ENCODE results near the gene MAML3.
"Not testable (repeated sequence)": the region's sequence is repeated elsewhere in the genome, so short reads cannot be mapped to it uniquely, and the experiment has no call there.

Gene MAML3

GRCh38 chr4:139725236-139725635, 428.7 kb downstream of the MAML3 start:
- no peak for DNase-seq (ENCODE audit: low spot score)

DNA sequence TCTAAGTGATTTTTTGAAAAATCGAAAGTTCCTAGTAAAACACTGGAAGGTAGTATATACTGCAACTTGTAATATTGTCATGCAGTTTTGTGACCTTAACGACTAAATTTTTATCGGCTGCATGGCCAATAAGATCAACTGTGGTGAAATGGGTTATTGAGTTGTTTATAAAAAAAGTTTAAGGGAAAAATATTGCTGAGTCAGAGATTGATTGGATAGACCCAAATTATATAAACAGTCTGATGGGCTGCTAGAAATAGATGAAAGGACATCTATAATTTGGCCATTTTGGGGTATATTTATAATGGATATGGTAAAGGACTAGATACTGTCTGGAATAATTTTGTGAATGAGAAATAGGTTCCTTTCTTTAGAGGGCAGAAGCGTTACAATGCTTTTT, 432.2 kb downstream of the MAML3 start:
- DNase-seq (ENCODE audit: low spot score): no peak

- no peak for DNase-seq (ENCODE audit: low spot score)
Observed at GRCh38 chr4:139720806-139721205, 433.2 kb downstream of the MAML3 start.

GRCh38 chr4:139719381-139720101, 434.4 kb downstream of the MAML3 start:
- no peak for DNase-seq (ENCODE audit: low spot score)

- no peak for DNase-seq (ENCODE audit: low spot score)
Observed at GRCh38 chr4:139718833-139719232, 435.2 kb downstream of the MAML3 start.

- DNase-seq (ENCODE audit: low spot score): no peak
Observed at GRCh38 chr4:139718358-139718757, 435.6 kb downstream of the MAML3 start.

DNA sequence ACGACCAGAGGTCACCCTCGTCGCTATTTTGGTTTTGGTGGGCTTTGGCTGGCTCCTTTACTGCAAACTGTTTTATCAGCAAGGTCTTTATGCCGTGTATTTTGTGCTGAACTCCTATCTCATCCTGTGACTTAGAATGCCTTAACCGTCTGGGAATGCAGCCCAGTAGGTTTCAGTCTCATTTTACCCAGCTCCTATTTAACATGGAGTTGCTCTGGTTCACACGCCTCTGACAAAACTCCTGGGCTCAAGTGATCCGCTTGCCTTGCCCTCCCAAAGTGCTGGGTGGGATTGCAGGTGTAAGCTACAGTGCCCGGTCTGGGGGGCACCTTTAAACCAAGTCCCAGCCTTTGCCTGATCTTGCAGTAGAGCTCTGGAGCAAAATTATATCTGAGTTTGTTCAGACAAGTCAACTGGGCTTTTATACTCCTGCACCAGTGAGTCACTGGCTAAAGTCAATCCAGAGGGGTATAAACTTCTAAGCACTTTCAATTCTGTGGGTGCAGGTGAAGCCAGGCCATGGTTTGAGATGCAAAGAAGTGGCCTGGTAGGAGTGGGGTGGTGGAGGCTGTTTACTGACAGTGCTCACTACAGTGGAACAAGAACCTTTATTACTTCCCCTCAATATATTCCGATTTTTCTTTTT, 438.1 kb downstream of the MAML3 start:
- DNase-seq (ENCODE audit: low spot score): no peak

DNA sequence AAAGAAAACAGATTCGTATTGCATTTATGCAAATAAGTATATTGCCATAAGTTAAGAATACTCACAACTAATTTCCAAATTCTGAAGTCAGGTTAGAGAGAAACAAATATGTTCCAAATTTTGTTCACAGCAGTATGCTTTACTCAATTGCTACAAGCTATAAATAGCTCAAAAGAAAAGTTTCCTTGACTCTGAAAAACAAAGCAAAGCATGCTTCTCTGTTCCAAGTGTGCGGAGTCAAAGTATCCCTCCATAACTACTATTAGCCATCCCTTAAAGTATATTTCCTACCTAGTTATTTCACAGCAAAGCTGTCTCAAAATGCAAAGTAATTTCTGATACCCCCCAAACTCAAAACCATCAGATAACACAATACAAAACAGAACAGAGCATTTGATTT, 441.1 kb downstream of the MAML3 start:
- DNase-seq (ENCODE audit: low spot score): no peak

GRCh38 chr4:139711461-139711860, 442.5 kb downstream of the MAML3 start:
- no peak for DNase-seq (ENCODE audit: low spot score)

DNA sequence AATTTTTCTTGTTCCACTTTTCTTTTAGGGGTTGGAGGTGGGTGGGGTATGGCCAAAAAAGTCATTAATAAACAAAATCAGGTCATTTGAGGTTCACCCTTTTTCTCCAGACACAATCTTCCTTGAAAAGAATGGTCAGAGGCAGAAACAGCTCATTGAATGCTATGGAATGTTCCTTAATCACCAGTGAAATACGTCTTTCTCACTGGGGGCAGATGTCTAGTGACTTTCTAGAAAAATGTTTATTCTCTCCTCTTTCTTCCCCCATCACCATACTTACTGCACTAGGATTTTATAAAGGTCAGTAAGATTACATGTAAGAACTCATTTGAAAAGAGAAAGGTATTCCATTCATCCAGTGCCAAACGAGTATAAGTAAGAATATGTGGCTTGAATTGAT, 443.9 kb downstream of the MAML3 start:
- no peak for DNase-seq (ENCODE audit: low spot score)

DNA sequence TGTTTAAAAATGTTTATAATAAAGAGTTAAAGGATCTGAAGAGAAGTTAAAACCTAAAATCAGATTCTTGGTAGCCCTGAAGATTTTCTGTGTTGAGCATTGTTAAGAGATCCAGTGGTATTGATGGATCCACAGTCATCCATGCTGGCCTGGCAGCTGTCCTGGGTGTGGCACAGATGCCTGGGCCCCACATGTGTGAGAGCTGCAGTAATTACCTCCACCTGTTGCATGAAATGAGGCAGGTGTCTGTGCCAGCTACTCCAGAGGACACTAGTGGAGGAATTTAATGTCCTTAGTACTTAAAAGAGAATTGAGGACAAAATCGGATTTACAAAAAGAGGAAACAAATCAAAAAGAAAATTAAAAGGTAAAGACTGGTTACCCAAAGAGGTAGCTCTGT, 444.3 kb downstream of the MAML3 start:
- DNase-seq (ENCODE audit: low spot score): no peak

DNA sequence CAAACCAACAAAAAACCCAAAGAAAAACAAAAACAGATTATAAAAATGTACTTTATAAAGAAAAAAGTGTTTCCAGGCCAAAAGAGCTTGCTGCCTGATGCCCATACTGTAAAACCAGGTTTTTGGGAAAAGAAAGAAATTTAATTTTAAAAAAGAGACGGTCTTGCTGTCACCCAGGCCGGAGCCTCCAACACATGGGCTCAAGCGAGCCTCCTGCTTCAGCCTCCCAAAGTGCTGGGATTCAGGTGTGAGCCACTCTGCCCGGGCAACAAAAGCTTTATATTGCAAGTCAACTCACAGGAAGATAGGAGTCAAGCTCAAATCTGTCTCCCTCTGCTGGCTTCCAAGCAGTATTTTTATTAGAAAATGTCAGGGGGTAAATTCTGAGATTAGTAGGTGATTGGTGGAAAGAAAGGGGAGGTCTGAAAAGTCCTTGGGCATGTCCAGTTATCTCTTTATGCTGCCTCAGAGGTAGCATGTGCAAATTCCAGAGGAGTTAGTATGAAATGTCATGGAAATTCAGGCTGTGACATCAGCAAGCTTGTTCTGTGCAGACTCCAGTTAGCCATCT, 449.0 kb downstream of the MAML3 start:
- DNase-seq (ENCODE audit: low spot score): no peak

DNA sequence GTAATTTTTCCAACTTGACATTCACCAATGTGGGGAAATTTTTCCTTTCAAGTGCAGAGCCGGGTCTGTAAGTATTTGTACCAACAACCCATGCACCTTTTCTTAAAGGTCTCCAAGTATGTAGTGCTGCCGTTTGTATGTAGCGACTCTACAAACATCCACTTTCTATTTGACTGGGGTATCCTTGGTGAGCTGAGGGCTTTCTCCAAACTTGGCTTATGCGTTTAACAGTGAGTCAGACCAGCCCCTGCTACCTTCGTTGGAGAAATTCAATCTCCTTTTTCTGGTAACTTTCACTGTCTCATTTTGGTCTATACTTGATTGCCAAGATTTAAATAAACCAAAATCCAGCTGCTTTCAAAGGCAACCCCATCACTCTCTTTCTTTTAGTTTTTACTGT, 453.4 kb downstream of the MAML3 start:
- no peak for DNase-seq (ENCODE audit: low spot score)

DNA sequence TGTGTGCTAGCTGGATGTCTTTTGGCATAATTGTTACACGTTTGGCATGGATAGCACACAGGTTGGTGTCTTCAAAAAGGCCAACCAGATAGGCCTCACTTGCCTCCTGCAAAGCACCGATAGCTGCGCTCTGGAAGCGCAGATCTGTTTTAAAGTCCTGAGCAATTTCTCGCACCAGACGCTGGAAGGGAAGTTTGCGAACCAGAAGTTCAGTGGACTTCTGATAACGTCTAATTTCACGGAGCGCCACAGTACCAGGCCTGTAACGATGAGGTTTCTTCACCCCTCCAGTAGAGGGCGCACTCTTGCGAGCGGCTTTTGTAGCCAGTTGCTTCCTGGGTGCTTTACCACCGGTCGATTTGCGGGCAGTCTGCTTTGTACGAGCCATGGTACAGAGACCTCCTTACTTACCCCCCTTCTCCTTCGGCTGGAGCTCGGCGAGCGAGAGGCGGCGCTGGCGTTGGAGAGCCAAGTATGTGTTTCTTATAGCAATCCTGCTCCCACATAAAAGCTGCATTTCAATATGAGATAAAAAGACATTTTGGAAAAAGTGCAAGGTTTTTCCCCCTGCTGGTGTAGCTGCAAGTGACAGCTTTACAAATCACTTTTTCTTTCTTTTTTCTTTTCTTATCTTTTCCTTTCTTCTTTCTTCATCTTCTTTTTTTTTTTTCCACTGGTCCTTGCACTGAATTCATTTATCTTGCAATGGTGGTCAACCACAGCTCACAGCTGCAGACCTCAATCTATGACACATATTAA, 455.6 kb downstream of the MAML3 start:
- not testable (repeated sequence) for DNase-seq (ENCODE audit: low spot score)

- no peak for DNase-seq (ENCODE audit: low spot score)
Observed at GRCh38 chr4:139696491-139696890, 457.5 kb downstream of the MAML3 start.

DNA sequence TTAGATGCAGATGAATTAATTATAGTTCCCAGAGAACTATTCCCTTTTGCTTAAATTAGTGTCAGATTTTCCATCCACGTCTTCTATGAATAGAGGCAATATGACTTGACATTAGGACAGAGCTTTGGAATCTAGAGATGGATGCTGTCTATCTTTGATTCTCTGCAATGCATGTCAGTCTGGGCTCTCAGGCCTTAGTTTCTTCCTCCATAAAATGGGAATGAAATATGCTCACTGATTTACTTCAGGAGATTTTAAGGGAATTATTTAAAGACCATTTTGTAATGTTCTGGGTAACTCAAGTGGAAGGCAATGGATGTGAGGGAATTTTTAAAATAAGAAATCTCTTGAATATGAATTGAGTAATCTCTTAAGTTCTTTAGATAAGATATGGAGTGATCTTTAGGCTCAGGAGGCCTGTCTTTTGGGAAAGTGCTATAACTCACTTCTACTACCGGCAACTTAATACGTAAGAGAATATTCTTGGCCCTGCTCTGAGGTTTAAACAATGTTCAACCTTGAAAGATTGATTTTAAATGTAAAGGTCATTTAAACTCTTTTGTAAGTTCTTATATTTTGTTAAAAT, 459.4 kb downstream of the MAML3 start:
- DNase-seq (ENCODE audit: low spot score): no peak

GRCh38 chr4:139692309-139693012, 461.5 kb downstream of the MAML3 start:
- DNase-seq (ENCODE audit: low spot score): no peak

DNA sequence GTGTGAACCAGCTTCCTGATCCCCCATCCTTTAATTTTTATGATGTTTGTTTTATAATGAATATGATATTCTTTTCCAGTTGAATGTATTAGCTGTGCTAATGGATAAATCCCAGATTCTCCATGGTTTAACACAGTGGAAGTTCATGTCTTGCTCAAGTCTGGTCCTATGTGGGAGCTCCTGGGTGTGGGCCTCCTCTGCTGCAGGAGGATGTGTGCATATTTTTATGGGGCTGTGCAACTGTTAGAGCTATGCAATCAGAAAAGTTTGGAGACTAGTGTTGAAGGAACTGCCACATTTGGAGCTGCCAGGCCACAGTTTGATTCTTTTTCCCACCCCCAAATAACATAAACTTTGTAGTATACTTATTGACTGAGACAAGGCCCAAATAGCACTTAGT, 463.6 kb downstream of the MAML3 start:
- DNase-seq (ENCODE audit: low spot score): no peak

- DNase-seq (ENCODE audit: low spot score): no peak
Observed at GRCh38 chr4:139689093-139689722, 464.8 kb downstream of the MAML3 start.

DNA sequence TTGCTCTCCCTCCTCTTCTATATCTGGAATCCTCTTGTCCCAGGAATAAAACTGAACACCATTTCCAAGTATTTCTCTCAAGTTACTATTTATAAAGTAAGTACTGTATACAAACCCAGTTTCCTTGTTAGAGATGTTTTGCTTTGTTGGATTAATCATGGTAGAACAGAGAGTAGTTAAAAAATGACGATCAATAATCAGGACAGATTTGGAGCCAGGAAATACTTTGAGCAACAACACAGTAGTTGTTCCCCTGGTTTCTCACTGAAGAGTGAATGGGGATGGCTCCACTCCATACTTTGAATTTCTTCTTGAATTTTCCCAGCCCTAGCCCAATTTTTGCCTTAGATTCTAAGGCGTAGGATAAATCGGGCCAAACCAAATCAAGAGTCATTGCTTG, 467.0 kb downstream of the MAML3 start:
- DNase-seq (ENCODE audit: low spot score): no peak

GRCh38 chr4:139686130-139686529, 467.9 kb downstream of the MAML3 start:
- no peak for DNase-seq (ENCODE audit: low spot score)

Measured in COLO829 (cell line).